ENCODE measurements around the gene TMEM79. TPM values are rescaled to one million over a fixed set of nuclear protein-coding genes. Genes with fewer than 3 reads are reported as not detected.

The TMEM79 gene
- total and polyA plus RNA-seq, 2 donors (not counting 3 experiments of a cell fraction or from before 2014, with no cell fraction given), result 3.0 to 4.8 TPM

DNA sequence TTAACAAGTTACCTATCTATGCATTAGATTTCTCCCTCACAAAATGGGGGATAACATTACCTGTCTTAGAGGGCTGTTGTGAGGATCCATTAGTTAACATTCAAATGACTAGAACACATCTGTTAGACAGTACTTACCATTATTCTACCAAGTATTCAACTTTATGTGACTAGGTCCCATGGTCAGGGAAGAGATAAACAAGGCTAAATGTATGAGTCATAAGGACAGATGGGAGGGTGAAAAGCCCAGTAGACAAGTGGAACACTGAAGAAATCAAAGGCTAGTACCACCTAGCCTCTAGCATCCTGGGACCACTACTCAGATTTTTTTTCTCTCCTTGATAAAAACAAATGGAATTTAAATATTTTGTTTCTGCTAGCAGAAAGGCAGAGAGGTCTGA lies 24.0 kb downstream of the TMEM79 start:
- Histone ChIP-seq H4K20me1 (replicated peaks; ENCODE audit: control insufficient read depth, extremely low read depth, insufficient read depth, low read length) (no peaks in the 10 kb centered on the region), H3K4me3 (replicated peaks in 1 of 3; ENCODE audit: insufficient read depth in 1 of 3, low read depth in 1 of 3, low read length in 3 of 3) (no peak overlapping the region), H3K27me3 (ENCODE audit: control insufficient read depth in 2 of 2, insufficient read depth in 2 of 2, low read length in 2 of 2) (no peaks in the 10 kb centered on the region), H3K9me3 (replicated peaks; ENCODE audit: control insufficient read depth, insufficient read depth, low read length) (no peaks in the 10 kb centered on the region), H2AFZ (ENCODE audit: low read depth, low read length) (no peak overlapping the region), H3K4me1 (ENCODE audit: control insufficient read depth, extremely low read depth, insufficient read depth, low read length) (no peaks in the 10 kb centered on the region), H3K79me2 (ENCODE audit: control insufficient read depth, insufficient read depth, low read length) (no peaks in the 10 kb centered on the region), H3K27ac (ENCODE audit: insufficient read depth, low read depth, low read length) (no peak overlapping the region), H3K9me1 (replicated peaks; ENCODE audit: control insufficient read depth, extremely low read depth, insufficient read depth, low read length) (no peaks in the 10 kb centered on the region), H3K9ac (replicated peaks; ENCODE audit: extremely low read depth, insufficient read depth, low read length) (no peak overlapping the region), H3K4me2 (ENCODE audit: insufficient read depth, low read length) (no peak overlapping the region), H3K36me3 (ENCODE audit: control insufficient read depth in 2 of 2, extremely low read depth in 1 of 2, insufficient read depth in 2 of 2, low read length in 2 of 2) (peaks cover 18 to 21% of the 10 kb centered on the region in 2 experiments)
- POLR2A ChIA-PET, result no interaction called here
- peak; percentile 16 for DNase-seq (ENCODE audit: low read depth, low spot score)
- intact Hi-C loops (cut with micrococcal nuclease), result loop anchor here (1.0 kb wide), 1 partner anchor 10 kb away; no protein-coding TSS in a partner anchor
- no TSS peak for BruUV-seq (replicated peaks)
- dilution Hi-C loops (cut with MboI; ENCODE audit: extremely low pct_ligation_motif_present, low sequenced_read_pairs), result no loop called here
- TF ChIP-seq MYC (IDR thresholded peaks at IDR 0.05; ENCODE audit: low read depth, low read length) (no peak), POLR2AphosphoS5 (IDR thresholded peaks at IDR 0.05; ENCODE audit: insufficient read depth, low read depth, low read length) (no peak), JUN (IDR thresholded peaks at IDR 0.05; ENCODE audit: borderline replicate concordance, insufficient read depth, insufficient read length, low read depth) (peak; percentile 31), CTCF (IDR thresholded peaks at IDR 0.05; ENCODE audit: extremely low read depth in 1 of 2, insufficient read depth in 1 of 2, low read depth in 1 of 2, low read length in 2 of 2) (no peak), FOS (IDR thresholded peaks at IDR 0.05; ENCODE audit: borderline replicate concordance, insufficient read depth, low read length) (peak; percentile 39)
- TF ChIP-seq, protein P1, sequence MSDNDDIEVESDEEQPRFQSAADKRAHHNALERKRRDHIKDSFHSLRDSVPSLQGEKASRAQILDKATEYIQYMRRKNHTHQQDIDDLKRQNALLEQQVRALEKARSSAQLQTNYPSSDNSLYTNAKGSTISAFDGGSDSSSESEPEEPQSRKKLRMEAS (IDR thresholded peaks at IDR 0.05; ENCODE audit: insufficient read depth, insufficient read length), result no peak
- no peak for FAIRE-seq
- CTCF ChIA-PET, result interaction anchor here (1.2 to 3.2 kb wide), 2 partner anchors 11 to 13 kb away, joined by 3 to 12 read pairs; partner anchors contain the start of gene GLMP
